Regular cardiac myocyte (primary cell): ENCODE data around the gene GYS2. TPM values are rescaled to one million over a fixed set of nuclear protein-coding genes. Genes with fewer than 3 reads are reported as not detected.

Source experiments
- total RNA-seq: library from RNA; depleted of rRNA; stranded (reverse); fragments of >200 nt; gene quantifications from 2 replicates; pipeline ENCODE4 v1.2.3, GENCODE V29; 2014

Gene GYS2
- total RNA-seq, result not detected in 2 replicates

GRCh38 chr12:21604245-21605101 lies at the start of gene GYS2:
Gene GYS2 (minus strand): TSS chr12:21604847. CDS start chr12:21604592, 255 bp downstream.

GRCh38 chr12:21526053-21526452 lies 78.6 kb downstream of the GYS2 start, which contains the start of gene SPX:
Gene SPX (plus strand): TSS chr12:21526296. CDS start chr12:21526473, 177 bp downstream.

GRCh38 chr12:21501258-21502163 lies 103.1 kb downstream of the GYS2 start, which contains the start of the genes GOLT1B and RECQL:
Gene GOLT1B (plus strand): TSS chr12:21501789. CDS start chr12:21501924, 135 bp downstream.
Gene RECQL (minus strand): TSS chr12:21501635. CDS start chr12:21499570, 2,065 bp downstream.

Other genes with a start within 250 kb of the GYS2 start
- 0.96 TPM in 1 of 2 replicates, not detected in the other for gene IAPP, start 231.9 kb downstream of the GYS2 start, total RNA-seq
- gene PYROXD1, start 167.2 kb downstream of the GYS2 start, total RNA-seq, result 10.4 and 18.0 TPM in 2 replicates
- 85.1 and 153 TPM in 2 replicates for gene RECQL, start 103.2 kb downstream of the GYS2 start, total RNA-seq
- 97.0 and 109 TPM in 2 replicates for gene GOLT1B, start 103.1 kb downstream of the GYS2 start, total RNA-seq
- gene SPX, start 78.6 kb downstream of the GYS2 start, total RNA-seq, result 0.38 and 0.85 TPM in 2 replicates
- 697 and 890 TPM in 2 replicates for gene LDHB, start 53.0 kb upstream of the GYS2 start, total RNA-seq
- 24.7 and 62.0 TPM in 2 replicates for gene KCNJ8, start 169.9 kb upstream of the GYS2 start, total RNA-seq